ENCODE measurements around the gene GRM1. TPM values are rescaled to one million over a fixed set of nuclear protein-coding genes. Genes with fewer than 3 reads are reported as not detected.

Gene GRM1
- total and polyA plus RNA-seq, 2 experiments from 2014 or later: 0.29 to 0.63 TPM

DNA sequence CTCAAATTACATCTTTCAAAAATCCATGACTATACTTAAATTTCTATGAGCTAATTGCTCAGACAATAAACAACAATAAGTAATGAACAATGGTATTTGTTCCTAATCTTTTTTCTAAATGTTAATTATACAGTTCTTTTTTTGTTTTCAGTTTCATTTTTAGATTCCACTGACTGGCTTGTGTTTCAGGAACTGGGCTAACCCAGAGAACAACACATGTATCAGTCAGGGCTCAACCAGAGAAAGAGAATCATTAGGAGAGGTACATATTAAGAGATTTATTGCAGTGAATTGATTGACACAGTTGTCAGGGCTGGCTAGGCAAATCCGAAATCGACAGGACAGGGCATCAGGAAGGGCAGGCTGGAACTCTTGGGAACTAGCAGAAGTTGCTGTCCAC lies 182.8 kb downstream of the GRM1 start:
- Histone ChIP-seq H4K20me1 (replicated peaks; ENCODE audit: insufficient read depth) (no peaks in the 10 kb centered on the region), H3K9me2 (ENCODE audit: insufficient read depth) (no peaks in the 10 kb centered on the region), H3F3A (replicated peaks; ENCODE audit: low read depth) (no peaks in the 10 kb centered on the region), H3K4me3 (no peak overlapping the region), H3K27ac (ENCODE audit: low read depth) (no peak overlapping the region), H3K4me1 (ENCODE audit: insufficient read depth) (0 out of 2 replicates have a peak, but pooled peaks cover 10% of the 10 kb centered on the region), H2AFZ (no peak overlapping the region), H3K4me2 (no peak overlapping the region), H3K79me2 (replicated peaks; ENCODE audit: insufficient read depth) (no peaks in the 10 kb centered on the region), H3K27me3 (ENCODE audit: insufficient read depth) (no peaks in the 10 kb centered on the region), H3K36me3 (ENCODE audit: insufficient read depth) (no peaks in the 10 kb centered on the region)
- Mint-ChIP-seq H3K9me3 (no peaks in the 10 kb centered on the region; the same call in 2 of the 3 replicates), H3K4me3 (no peak overlapping the region), H3K27ac (no peak overlapping the region), H3K4me1 (peaks cover 11% of the 10 kb centered on the region; the same call in 2 of the 3 replicates), H3K27me3 (ENCODE audit: insufficient read depth, low read depth, poor library complexity) (peaks cover 3% of the 10 kb centered on the region), H3K36me3 (ENCODE audit: low read depth) (no peaks in the 10 kb centered on the region)
- TF ChIP-seq EZH2 (IDR thresholded peaks at IDR 0.05; ENCODE audit: low read depth, unreplicated experiment): no peak
- TF ChIP-seq CREB1 (CRISPR knock-in tag; IDR thresholded peaks at IDR 0.05; ENCODE audit: low read depth): no peak
- TF ChIP-seq, protein P1, sequence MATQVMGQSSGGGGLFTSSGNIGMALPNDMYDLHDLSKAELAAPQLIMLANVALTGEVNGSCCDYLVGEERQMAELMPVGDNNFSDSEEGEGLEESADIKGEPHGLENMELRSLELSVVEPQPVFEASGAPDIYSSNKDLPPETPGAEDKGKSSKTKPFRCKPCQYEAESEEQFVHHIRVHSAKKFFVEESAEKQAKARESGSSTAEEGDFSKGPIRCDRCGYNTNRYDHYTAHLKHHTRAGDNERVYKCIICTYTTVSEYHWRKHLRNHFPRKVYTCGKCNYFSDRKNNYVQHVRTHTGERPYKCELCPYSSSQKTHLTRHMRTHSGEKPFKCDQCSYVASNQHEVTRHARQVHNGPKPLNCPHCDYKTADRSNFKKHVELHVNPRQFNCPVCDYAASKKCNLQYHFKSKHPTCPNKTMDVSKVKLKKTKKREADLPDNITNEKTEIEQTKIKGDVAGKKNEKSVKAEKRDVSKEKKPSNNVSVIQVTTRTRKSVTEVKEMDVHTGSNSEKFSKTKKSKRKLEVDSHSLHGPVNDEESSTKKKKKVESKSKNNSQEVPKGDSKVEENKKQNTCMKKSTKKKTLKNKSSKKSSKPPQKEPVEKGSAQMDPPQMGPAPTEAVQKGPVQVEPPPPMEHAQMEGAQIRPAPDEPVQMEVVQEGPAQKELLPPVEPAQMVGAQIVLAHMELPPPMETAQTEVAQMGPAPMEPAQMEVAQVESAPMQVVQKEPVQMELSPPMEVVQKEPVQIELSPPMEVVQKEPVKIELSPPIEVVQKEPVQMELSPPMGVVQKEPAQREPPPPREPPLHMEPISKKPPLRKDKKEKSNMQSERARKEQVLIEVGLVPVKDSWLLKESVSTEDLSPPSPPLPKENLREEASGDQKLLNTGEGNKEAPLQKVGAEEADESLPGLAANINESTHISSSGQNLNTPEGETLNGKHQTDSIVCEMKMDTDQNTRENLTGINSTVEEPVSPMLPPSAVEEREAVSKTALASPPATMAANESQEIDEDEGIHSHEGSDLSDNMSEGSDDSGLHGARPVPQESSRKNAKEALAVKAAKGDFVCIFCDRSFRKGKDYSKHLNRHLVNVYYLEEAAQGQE (IDR thresholded peaks at IDR 0.05; ENCODE audit: unreplicated experiment): no peak
- no peak for TF ChIP-seq JUNB (IDR thresholded peaks at IDR 0.05; ENCODE audit: unreplicated experiment)
- TF ChIP-seq POLR2AphosphoS5 (IDR thresholded peaks at IDR 0.05; ENCODE audit: low read depth): no peak
- TF ChIP-seq STAT1 (IDR thresholded peaks at IDR 0.05; ENCODE audit: unreplicated experiment): no peak
- no peak for TF ChIP-seq ZNF114 (CRISPR knock-in tag; IDR thresholded peaks at IDR 0.05)
- TF ChIP-seq, protein P2, sequence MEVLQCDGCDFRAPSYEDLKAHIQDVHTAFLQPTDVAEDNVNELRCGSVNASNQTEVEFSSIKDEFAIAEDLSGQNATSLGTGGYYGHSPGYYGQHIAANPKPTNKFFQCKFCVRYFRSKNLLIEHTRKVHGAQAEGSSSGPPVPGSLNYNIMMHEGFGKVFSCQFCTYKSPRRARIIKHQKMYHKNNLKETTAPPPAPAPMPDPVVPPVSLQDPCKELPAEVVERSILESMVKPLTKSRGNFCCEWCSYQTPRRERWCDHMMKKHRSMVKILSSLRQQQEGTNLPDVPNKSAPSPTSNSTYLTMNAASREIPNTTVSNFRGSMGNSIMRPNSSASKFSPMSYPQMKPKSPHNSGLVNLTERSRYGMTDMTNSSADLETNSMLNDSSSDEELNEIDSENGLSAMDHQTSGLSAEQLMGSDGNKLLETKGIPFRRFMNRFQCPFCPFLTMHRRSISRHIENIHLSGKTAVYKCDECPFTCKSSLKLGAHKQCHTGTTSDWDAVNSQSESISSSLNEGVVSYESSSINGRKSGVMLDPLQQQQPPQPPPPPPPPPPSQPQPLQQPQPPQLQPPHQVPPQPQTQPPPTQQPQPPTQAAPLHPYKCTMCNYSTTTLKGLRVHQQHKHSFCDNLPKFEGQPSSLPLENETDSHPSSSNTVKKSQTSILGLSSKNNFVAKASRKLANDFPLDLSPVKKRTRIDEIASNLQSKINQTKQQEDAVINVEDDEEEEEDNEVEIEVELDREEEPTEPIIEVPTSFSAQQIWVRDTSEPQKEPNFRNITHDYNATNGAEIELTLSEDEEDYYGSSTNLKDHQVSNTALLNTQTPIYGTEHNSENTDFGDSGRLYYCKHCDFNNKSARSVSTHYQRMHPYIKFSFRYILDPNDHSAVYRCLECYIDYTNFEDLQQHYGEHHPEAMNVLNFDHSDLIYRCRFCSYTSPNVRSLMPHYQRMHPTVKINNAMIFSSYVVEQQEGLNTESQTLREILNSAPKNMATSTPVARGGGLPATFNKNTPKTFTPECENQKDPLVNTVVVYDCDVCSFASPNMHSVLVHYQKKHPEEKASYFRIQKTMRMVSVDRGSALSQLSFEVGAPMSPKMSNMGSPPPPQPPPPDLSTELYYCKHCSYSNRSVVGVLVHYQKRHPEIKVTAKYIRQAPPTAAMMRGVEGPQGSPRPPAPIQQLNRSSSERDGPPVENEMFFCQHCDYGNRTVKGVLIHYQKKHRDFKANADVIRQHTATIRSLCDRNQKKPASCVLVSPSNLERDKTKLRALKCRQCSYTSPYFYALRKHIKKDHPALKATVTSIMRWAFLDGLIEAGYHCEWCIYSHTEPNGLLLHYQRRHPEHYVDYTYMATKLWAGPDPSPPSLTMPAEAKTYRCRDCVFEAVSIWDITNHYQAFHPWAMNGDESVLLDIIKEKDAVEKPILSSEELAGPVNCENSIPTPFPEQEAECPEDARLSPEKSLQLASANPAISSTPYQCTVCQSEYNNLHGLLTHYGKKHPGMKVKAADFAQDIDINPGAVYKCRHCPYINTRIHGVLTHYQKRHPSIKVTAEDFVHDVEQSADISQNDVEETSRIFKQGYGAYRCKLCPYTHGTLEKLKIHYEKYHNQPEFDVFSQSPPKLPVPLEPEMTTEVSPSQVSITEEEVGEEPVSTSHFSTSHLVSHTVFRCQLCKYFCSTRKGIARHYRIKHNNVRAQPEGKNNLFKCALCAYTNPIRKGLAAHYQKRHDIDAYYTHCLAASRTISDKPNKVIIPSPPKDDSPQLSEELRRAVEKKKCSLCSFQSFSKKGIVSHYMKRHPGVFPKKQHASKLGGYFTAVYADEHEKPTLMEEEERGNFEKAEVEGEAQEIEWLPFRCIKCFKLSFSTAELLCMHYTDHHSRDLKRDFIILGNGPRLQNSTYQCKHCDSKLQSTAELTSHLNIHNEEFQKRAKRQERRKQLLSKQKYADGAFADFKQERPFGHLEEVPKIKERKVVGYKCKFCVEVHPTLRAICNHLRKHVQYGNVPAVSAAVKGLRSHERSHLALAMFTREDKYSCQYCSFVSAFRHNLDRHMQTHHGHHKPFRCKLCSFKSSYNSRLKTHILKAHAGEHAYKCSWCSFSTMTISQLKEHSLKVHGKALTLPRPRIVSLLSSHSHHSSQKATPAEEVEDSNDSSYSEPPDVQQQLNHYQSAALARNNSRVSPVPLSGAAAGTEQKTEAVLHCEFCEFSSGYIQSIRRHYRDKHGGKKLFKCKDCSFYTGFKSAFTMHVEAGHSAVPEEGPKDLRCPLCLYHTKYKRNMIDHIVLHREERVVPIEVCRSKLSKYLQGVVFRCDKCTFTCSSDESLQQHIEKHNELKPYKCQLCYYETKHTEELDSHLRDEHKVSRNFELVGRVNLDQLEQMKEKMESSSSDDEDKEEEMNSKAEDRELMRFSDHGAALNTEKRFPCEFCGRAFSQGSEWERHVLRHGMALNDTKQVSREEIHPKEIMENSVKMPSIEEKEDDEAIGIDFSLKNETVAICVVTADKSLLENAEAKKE (CRISPR knock-in tag; IDR thresholded peaks at IDR 0.05): no peak
- TF ChIP-seq, protein P3, sequence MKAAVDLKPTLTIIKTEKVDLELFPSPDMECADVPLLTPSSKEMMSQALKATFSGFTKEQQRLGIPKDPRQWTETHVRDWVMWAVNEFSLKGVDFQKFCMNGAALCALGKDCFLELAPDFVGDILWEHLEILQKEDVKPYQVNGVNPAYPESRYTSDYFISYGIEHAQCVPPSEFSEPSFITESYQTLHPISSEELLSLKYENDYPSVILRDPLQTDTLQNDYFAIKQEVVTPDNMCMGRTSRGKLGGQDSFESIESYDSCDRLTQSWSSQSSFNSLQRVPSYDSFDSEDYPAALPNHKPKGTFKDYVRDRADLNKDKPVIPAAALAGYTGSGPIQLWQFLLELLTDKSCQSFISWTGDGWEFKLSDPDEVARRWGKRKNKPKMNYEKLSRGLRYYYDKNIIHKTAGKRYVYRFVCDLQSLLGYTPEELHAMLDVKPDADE (IDR thresholded peaks at IDR 0.05): no peak
- TF ChIP-seq EZH2phosphoT487 (IDR thresholded peaks at IDR 0.05; ENCODE audit: unreplicated experiment): no peak
- no peak for TF ChIP-seq ZNF331 (CRISPR knock-in tag; IDR thresholded peaks at IDR 0.05; ENCODE audit: low read depth)
- no peak for TF ChIP-seq NANOG (IDR thresholded peaks at IDR 0.05; ENCODE audit: borderline replicate concordance)
- TF ChIP-seq, protein P4, sequence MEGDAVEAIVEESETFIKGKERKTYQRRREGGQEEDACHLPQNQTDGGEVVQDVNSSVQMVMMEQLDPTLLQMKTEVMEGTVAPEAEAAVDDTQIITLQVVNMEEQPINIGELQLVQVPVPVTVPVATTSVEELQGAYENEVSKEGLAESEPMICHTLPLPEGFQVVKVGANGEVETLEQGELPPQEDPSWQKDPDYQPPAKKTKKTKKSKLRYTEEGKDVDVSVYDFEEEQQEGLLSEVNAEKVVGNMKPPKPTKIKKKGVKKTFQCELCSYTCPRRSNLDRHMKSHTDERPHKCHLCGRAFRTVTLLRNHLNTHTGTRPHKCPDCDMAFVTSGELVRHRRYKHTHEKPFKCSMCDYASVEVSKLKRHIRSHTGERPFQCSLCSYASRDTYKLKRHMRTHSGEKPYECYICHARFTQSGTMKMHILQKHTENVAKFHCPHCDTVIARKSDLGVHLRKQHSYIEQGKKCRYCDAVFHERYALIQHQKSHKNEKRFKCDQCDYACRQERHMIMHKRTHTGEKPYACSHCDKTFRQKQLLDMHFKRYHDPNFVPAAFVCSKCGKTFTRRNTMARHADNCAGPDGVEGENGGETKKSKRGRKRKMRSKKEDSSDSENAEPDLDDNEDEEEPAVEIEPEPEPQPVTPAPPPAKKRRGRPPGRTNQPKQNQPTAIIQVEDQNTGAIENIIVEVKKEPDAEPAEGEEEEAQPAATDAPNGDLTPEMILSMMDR (conservative IDR thresholded peaks at IDR 0.05; ENCODE audit: low read depth in 2 of 2): no peak
- DNase-seq (ENCODE audit: low spot score) (no peak), ATAC-seq (no peak)
